IPS-11a (cell line): ENCODE data around the gene UGT3A1.
"Not testable (repeated sequence)": the region's sequence is repeated elsewhere in the genome, so short reads cannot be mapped to it uniquely, and the experiment has no call there.

ENCODE experiments used
- H3K4me3 ChIP-seq: one replicate; pipeline ENCODE4 v1.5.1; 2013; ENCODE audit warnings: low read depth, low read length, control low read depth

UGT3A1 gene

GRCh38 chr5:35988529-35988928 is 2.7 kb downstream of the UGT3A1 start:
- no peak overlapping the region for H3K4me3 ChIP-seq

- no peak overlapping the region for H3K4me3 ChIP-seq
Observed at GRCh38 chr5:35987776-35988175, 3.4 kb downstream of the UGT3A1 start.

GRCh38 chr5:35979715-35980114 is 11.5 kb downstream of the UGT3A1 start:
- H3K4me3 ChIP-seq: no peak overlapping the region

- H3K4me3 ChIP-seq: not testable (repeated sequence)
Observed at GRCh38 chr5:35976859-35977258, 14.3 kb downstream of the UGT3A1 start.

- no peak overlapping the region for H3K4me3 ChIP-seq
Observed at GRCh38 chr5:35974570-35974969, 16.6 kb downstream of the UGT3A1 start.

GRCh38 chr5:35971878-35972210 is 19.3 kb downstream of the UGT3A1 start:
- H3K4me3 ChIP-seq: no peak overlapping the region

- no peak overlapping the region for H3K4me3 ChIP-seq
Observed at GRCh38 chr5:35971186-35971877, 19.9 kb downstream of the UGT3A1 start.

- no peak overlapping the region for H3K4me3 ChIP-seq
Observed at GRCh38 chr5:35963381-35963843, 27.8 kb downstream of the UGT3A1 start.

GRCh38 chr5:35960328-35960727 is 30.9 kb downstream of the UGT3A1 start:
- H3K4me3 ChIP-seq: no peak overlapping the region

GRCh38 chr5:35956429-35956828 is 34.8 kb downstream of the UGT3A1 start:
- no peak overlapping the region for H3K4me3 ChIP-seq

GRCh38 chr5:35954175-35954574 is 37.0 kb downstream of the UGT3A1 start:
- no peak overlapping the region for H3K4me3 ChIP-seq

- H3K4me3 ChIP-seq: no peak overlapping the region
Observed at GRCh38 chr5:35947085-35947484, 44.1 kb downstream of the UGT3A1 start.

GRCh38 chr5:35939639-35940038 is 51.6 kb downstream of the UGT3A1 start:
- no peak overlapping the region for H3K4me3 ChIP-seq

- H3K4me3 ChIP-seq: no peak within 1 kb of the TSS
Observed at GRCh38 chr5:35938568-35939227, 52.5 kb downstream of the UGT3A1 start, which contains the start of gene CAPSL. CAPSL (minus strand) TSS chr5:35938622; CDS start chr5:35921120, 17,502 bp downstream.

- H3K4me3 ChIP-seq: no peak overlapping the region
Observed at GRCh38 chr5:35926389-35927051, 64.7 kb downstream of the UGT3A1 start.

- H3K4me3 ChIP-seq: no peak overlapping the region
Observed at GRCh38 chr5:35924950-35925722, 66.1 kb downstream of the UGT3A1 start.

- H3K4me3 ChIP-seq: no peak overlapping the region
Observed at GRCh38 chr5:35924122-35924949, 66.9 kb downstream of the UGT3A1 start.

- H3K4me3 ChIP-seq: no peak overlapping the region
Observed at GRCh38 chr5:35922468-35922867, 68.7 kb downstream of the UGT3A1 start.

- H3K4me3 ChIP-seq: no peak overlapping the region
Observed at GRCh38 chr5:35921930-35922329, 69.3 kb downstream of the UGT3A1 start.

GRCh38 chr5:35920890-35921289 is 70.3 kb downstream of the UGT3A1 start:
- H3K4me3 ChIP-seq: no peak overlapping the region
